ENCODE data around the gene DMRT3.

DMRT3 gene

GRCh38 chr9:974996-975739 is 1.3 kb upstream of the DMRT3 start:
- no peak for DNase-seq (ENCODE audit: low read depth)
- no peak overlapping the region for H3K4me3 ChIP-seq (ENCODE audit: low read depth, low read length)
- no peak for TF ChIP-seq CTCF (IDR thresholded peaks at IDR 0.05; ENCODE audit: control insufficient read depth, extremely low read depth, insufficient read depth)

- DNase-seq (ENCODE audit: low read depth), result no peak
- H3K4me3 ChIP-seq (ENCODE audit: low read depth, low read length), result no peak overlapping the region
- TF ChIP-seq CTCF (IDR thresholded peaks at IDR 0.05; ENCODE audit: control insufficient read depth, extremely low read depth, insufficient read depth), result no peak
These were observed 656 bp upstream of the DMRT3 start for GRCh38 chr9:975740-976257.

GRCh38 chr9:976943-977837 is 735 bp downstream of the DMRT3 start:
- 0 out of 2 replicates have a peak, but pooled peaks have one; percentile 6 for TF ChIP-seq CTCF (IDR thresholded peaks at IDR 0.05; ENCODE audit: control insufficient read depth, extremely low read depth, insufficient read depth)
- no peak for DNase-seq (ENCODE audit: low read depth)
- no peak overlapping the region for H3K4me3 ChIP-seq (ENCODE audit: low read depth, low read length)

GRCh38 chr9:977838-978830 is 1.7 kb downstream of the DMRT3 start:
- no peak for DNase-seq (ENCODE audit: low read depth)

GRCh38 chr9:979983-980382 is 3.5 kb downstream of the DMRT3 start:
- no peak overlapping the region for H3K4me3 ChIP-seq (ENCODE audit: low read depth, low read length)
- no peak for DNase-seq (ENCODE audit: low read depth)
- no peak for TF ChIP-seq CTCF (IDR thresholded peaks at IDR 0.05; ENCODE audit: control insufficient read depth, extremely low read depth, insufficient read depth)

More at GRCh38 chr9:977838-978830, 1.7 kb downstream of the DMRT3 start:
- H3K4me3 ChIP-seq (ENCODE audit: low read depth, low read length), result no peak overlapping the region
- no peak for TF ChIP-seq CTCF (IDR thresholded peaks at IDR 0.05; ENCODE audit: control insufficient read depth, extremely low read depth, insufficient read depth)

- TF ChIP-seq CTCF (IDR thresholded peaks at IDR 0.05; ENCODE audit: control insufficient read depth, extremely low read depth, insufficient read depth), result no peak
- DNase-seq (ENCODE audit: low read depth), result no peak
These were observed 4.2 kb downstream of the DMRT3 start for GRCh38 chr9:980640-981039.

More at GRCh38 chr9:980640-981039, 4.2 kb downstream of the DMRT3 start:
- H3K4me3 ChIP-seq (ENCODE audit: low read depth, low read length), result no peak overlapping the region

Data from LNCaP clone FGC (cell line).